Sciatic nerve (tissue), 2 donors: ENCODE measurements around the gene RECQL5. TPM values are rescaled to one million over a fixed set of nuclear protein-coding genes. Genes with fewer than 3 reads are reported as not detected.
"Not testable (repeated sequence)": the region's sequence is repeated elsewhere in the genome, so short reads cannot be mapped to it uniquely, and the experiment has no call there.

Experiments used
- ATAC-seq: fragments of 200-7000 bp; cut with Tn5 transposase; one replicate; pipeline ENCODE4 v1.9.1; 2020; ENCODE audit warnings: mild to moderate bottlenecking, moderate library complexity
- DNase-seq: peaks from one replicate; pipeline ENCODE4 v3.0.0-alpha.2; 2020; ENCODE audit warnings: low spot score
- intact Hi-C: fragments of 100-400 bp; cut with DNase I; formaldehyde crosslinking; loops from one replicate; pipeline ENCODE4 v1.14.2; 2022
- total RNA-seq: library from RNA; stranded (reverse); fragmentation: NEBNext Ultra II Directional; extraction: Animal tissue kit (Norgen Biotek cat#: 25700); gene quantifications from one replicate; pipeline ENCODE4 v1.2.1, GENCODE V29; 2021
- donor health status: DM: no; HTN: no; CAD: no.
- donor health status: DM: no; HTN: no; CAD: no.

RECQL5 gene
- total RNA-seq, 1 donor from 2014 or later = 35.2 TPM

DNA sequence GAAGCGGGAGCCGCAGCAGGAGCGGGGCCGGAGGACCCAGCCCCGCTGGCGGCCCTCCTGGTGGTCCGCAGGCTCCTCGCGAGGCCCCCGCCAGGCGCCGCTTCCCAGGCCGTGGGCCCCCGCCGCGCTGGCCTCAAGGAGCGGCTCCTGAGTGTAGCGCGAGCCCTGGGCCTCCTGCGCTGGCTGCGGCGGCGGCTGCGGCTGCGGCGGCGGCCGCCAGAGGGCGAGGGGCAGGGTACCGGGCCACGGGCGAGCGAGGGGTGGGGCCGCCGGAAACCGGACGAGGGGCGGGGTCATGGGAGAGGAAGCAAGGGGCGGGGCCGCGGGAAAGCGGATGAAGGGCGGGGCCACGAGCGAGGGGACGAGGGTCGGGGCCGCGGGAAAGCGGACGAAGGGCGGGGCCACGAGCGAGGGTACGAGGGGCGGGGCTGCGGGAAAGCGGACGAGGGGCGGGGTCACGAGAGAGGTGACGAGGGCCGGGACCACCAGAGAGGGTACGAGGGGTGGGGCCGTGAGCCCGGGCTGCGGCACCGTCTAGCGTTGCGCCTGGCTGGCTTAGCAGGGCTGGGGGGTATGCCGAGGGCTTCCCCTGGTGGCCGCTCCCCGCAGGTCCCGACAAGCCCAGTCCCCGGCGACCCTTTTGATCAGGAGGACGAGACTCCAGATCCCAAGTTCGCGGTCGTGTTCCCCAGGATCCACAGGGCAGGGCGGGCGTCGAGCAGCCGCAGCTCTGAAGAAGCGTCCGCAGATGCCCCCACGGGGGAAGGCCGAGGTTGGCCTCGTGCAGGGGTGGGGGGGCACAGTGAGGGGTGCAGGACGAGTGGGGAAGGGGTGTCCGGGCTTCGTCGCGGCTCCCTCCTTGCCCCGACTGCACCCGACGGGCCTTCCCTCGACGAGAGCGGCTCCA, 77.7 kb downstream of the RECQL5 start:
- ATAC-seq (peak; percentile 91), DNase-seq (peak; percentile 99)
- intact Hi-C loops = loop anchor here (2.0 kb wide), 1 partner anchor 72 kb away; the partner anchor contains the start of gene TSEN54

DNA sequence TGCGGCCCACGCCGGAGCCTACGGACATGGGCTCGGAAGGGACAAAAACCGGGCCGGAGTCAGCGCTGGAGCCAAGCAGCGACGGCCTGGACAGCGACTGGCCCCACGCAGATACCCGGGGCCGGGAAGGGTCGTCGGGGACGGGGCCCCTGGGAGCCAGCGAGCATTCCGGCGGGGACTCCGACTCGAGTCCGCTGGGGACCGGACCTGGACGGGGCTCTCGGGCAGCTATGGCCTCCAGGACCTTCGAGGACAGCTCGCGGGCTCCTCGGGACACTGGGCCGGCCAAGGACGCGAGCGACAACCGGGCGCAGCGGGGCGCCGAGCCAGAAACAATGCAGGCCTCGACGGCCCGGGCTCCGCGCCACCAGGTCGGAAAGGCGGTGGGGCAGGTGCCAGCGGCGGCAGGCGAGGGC, 78.3 kb downstream of the RECQL5 start:
- intact Hi-C loops = loop anchor here (2.0 kb wide), 1 partner anchor 72 kb away; the partner anchor contains the start of gene TSEN54
- ATAC-seq (no peak), DNase-seq (peak; percentile 72)

DNA sequence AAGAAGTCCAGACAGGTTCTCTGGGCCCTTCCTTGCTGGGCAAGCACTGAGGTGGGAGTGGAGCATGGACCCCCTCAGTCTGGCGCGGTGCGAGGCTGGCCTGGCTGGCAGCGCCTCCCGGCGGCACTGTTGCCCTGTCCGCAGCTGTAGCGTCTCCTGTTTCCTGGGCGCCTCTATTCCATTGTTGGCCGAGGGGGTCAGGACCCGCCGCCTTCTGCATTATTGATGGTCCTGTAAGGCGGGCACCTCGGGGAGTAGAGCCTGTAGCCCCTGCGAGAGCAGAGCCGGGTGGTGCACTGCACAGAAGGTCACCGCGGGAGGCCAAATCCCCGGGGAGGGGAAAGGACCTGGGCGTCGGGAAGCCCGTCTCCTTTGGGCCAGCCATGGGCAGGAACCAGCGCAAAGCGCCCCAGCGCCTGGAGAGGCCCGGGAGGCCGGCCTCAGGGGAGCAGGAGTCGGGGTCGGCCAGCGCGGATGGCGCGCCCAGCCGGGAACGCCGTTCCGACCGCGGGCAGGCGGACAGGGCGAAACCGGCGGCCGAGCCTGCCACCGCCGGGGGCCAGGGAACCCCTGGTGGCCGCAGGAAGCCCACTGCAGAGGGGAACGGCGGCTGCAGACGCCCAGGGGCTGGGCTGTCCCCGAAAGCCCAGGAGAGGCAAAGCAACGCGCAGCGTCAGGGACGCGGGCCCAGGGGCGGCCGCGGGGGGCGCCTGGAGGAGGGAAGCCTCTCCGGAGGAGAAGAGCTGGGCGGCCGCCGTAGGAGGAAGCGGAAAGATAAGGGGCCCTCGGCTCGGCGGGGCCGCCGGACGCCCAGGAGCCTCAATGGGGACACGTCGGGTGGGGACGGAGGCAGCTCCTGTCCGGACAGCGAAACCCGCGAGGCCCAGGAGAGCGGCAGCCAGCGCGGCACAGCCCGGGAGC, 79.0 kb downstream of the RECQL5 start, which contains the start of gene MYO15B:
MYO15B (plus strand) TSS at position 126 of the 921 bp plus-strand sequence; CDS start at position 384, 258 bp downstream.
- intact Hi-C loops = loop anchor here (2.0 kb wide), 1 partner anchor 71 kb away; the partner anchor contains the start of gene TSEN54
- DNase-seq (peak; percentile 81), ATAC-seq (peak; percentile 51)

DNA sequence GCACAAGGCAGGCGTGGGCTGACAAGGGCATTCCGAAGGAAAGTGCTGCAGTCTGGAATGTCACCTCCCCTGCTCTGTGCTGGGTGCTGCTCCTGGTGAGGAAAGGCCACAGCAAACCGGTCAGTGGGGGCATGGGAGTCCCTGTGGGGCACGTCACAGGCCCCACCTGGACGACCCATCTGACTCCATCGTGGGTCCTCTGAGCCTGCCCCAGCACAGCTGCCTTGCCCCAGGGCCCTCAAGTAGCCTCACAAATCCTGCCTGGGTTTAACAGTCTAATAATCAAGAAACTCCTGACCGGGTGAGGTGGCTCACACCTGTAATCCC, 82.1 kb downstream of the RECQL5 start:
- DNase-seq (peak; percentile 48), ATAC-seq (no peak)
- intact Hi-C loops = no loop called here

DNA sequence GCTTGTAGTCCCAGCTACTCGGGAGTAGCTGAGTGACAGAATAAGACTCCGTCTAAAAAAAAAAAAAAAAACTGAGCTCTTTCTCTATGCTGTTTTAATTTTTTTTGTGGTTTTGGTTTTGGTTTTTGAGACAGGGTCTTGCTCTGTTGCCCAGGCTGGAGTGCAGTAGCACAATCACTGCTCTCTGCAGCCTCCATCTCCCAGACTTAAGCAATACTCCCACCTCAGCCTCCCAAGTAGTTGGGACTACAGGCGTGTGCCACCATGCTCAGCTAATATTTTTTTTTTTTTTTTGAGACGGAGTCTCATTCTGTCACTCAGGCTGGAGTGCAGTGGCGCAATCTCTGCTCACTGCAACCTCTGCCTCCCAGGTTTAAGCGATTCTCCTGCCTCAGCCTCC, 83.8 kb downstream of the RECQL5 start:
- DNase-seq, ATAC-seq, intact Hi-C loops: not testable (repeated sequence)

DNA sequence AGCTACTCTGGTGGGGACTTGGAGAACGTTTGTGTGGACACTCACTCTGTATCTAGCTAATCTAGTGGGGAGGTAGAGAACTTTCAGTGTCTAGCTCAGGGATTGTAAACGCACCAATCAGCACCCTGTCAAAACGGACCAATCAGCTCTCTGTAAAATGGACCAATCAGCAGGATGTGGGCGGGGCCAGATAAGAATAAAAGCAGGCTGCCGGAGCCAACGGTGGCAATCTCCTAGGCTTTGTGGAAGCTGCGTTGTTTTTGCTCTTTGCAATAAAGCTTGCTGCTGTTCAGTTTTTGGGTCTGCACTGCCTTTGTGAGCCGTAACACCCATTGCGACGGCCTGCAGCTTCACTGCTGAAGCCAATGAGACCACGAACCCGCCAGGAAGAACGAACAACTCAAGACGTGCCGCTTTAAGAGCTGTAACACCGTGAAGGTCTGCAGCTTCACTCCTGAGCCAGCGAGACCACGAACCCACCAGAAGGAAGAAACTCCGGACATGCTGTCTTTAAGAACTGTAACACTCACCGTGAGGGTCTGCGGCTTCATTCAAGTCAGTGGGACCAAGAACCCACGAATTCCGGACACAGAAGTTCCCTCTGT, 85.7 kb downstream of the RECQL5 start:
- intact Hi-C loops, DNase-seq: not testable (repeated sequence)

More for the DNA sequence above, 85.7 kb downstream of the RECQL5 start:
- ATAC-seq = not testable (repeated sequence)

Other genes starting within 250 kb of the RECQL5 start
- gene TMEM94, start 210.5 kb downstream of the RECQL5 start, total RNA-seq = 86.8 TPM
- gene CASKIN2, start 151.6 kb downstream of the RECQL5 start, total RNA-seq = 127 TPM
- 26.1 TPM for gene TSEN54, start 150.6 kb downstream of the RECQL5 start, total RNA-seq
- 11.0 TPM for gene LLGL2, start 141.5 kb downstream of the RECQL5 start, total RNA-seq
- gene MYO15B, start 79.4 kb downstream of the RECQL5 start, total RNA-seq = 336 TPM
- 12.5 TPM for gene SMIM5, start 33.7 kb downstream of the RECQL5 start, total RNA-seq
- gene SAP30BP, start 184 bp upstream of the RECQL5 start, total RNA-seq = 107 TPM
- 469 TPM for gene ITGB4, start 54.3 kb upstream of the RECQL5 start, total RNA-seq
- 23.7 TPM for gene GALK1, start 98.0 kb upstream of the RECQL5 start, total RNA-seq
- 41.4 TPM for gene UNK, start 117.7 kb upstream of the RECQL5 start, total RNA-seq
- gene UNC13D, start 177.2 kb upstream of the RECQL5 start, total RNA-seq = 30.9 TPM
- 156 TPM for gene WBP2, start 188.2 kb upstream of the RECQL5 start, total RNA-seq
- 50.7 TPM for gene TRIM47, start 211.4 kb upstream of the RECQL5 start, total RNA-seq
- gene TRIM65, start 229.8 kb upstream of the RECQL5 start, total RNA-seq = 24.7 TPM
- gene MRPL38, start 237.7 kb upstream of the RECQL5 start, total RNA-seq = 73.6 TPM